MG63 (cell line): ENCODE data around the gene PTPRG. TPM values are rescaled to one million over a fixed set of nuclear protein-coding genes. Genes with fewer than 3 reads are reported as not detected.
"Not testable (repeated sequence)": the region's sequence is repeated elsewhere in the genome, so short reads cannot be mapped to it uniquely, and the experiment has no call there.

ENCODE experiments used
- DNase-seq: peaks from one replicate; pipeline ENCODE4 v3.0.0-alpha.2; 2020
- H3K27me3 ChIP-seq: fragments of 250-450 bp; sonication (Bioruptor Pico); 2 replicates; pipeline ENCODE4 v1.5.1; 2020; ENCODE audit warnings: mild to moderate bottlenecking, moderate library complexity
- H3K36me3 ChIP-seq: fragments of 250-450 bp; sonication (Bioruptor Pico); 2 replicates; pipeline ENCODE4 v1.5.1; 2020; ENCODE audit warnings: mild to moderate bottlenecking, moderate library complexity
- H3K4me3 ChIP-seq: fragments of 250-450 bp; sonication (Bioruptor Pico); 2 replicates; pipeline ENCODE4 v1.5.1; 2020; ENCODE audit warnings: mild to moderate bottlenecking, moderate library complexity
- H3K9me3 ChIP-seq: fragments of 250-450 bp; sonication (Bioruptor Pico); 2 replicates; pipeline ENCODE4 v1.5.1; 2020; ENCODE audit warnings: mild to moderate bottlenecking, moderate library complexity
- total RNA-seq: library from RNA; depleted of rRNA; stranded (reverse); fragments of >200 nt; shearing (Covaris generic); gene quantifications from 2 replicates; pipeline ENCODE4 v1.2.3, GENCODE V29; 2014; ENCODE audit warnings: low replicate concordance

PTPRG gene
- total RNA-seq, 1 experiment from 2014 or later: 3.1 TPM

DNA sequence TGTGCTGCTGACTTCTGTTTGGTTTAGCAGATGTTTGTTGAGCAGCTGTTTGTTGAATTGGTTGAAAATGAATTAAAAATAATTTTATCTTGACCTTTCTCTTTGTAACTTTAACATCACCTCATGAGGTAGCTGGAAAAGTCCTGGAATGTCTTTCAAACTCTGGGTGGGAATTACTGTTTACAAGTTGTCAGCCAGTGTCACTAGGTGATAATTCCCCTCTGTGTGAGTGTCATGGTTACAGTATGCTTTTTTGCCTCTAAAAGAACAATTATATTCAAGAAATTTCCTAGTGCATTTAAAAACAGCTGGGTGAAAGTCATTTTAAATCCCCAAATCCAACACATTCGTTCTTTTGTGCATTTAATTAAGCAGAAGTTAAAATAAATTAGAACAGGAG lies 113.2 kb downstream of the PTPRG start:
- H3K36me3 ChIP-seq: no peaks in the 10 kb centered on the region
- no peaks in the 10 kb centered on the region for H3K27me3 ChIP-seq
- no peak overlapping the region for H3K4me3 ChIP-seq
- no peak for DNase-seq
- no peaks in the 10 kb centered on the region for H3K9me3 ChIP-seq

DNA sequence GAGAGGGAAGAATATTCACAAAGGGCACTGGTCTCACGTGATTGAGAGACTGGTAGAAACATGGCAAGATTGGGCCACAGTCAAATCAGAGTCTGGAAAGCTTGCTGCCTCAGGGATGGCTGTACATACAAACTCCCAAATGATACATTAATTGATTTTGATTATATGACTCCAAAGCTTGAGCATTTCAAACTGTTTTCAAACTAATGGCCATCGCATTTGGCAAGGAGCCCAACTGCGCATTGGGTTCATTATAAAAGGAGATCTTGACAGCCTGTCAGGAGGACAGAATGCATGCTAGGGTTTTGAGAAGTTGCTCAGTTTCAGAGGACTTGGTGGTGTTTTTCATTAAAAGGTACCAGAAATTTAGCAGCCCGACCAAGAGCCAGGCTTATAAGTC lies 117.7 kb downstream of the PTPRG start:
- DNase-seq: no peak
- H3K4me3 ChIP-seq: no peak overlapping the region
- H3K9me3 ChIP-seq: no peaks in the 10 kb centered on the region
- no peaks in the 10 kb centered on the region for H3K27me3 ChIP-seq
- H3K36me3 ChIP-seq: no peaks in the 10 kb centered on the region

DNA sequence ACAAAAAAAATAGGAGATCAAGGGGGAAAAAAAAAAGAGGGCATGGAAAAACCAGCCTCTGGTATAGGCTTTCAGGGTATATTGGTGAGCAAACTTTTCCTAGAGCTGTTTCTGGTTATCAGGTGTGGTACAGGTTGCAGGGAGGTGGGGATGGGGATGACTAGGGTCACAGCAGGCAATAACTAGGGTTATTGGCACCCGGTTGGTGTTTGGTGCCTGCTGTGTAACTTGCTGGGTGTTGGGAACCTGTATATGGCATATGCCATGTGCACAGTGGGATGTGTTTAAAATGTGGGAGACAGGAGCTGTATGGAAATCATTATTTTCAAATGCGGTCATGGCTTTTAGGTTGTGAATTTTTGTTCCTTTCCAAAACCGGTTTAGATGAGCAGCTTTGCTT lies 119.2 kb downstream of the PTPRG start:
- Histone ChIP-seq H3K27me3 (no peaks in the 10 kb centered on the region), H3K36me3 (no peaks in the 10 kb centered on the region), H3K4me3 (no peak overlapping the region), H3K9me3 (no peaks in the 10 kb centered on the region)
- no peak for DNase-seq

DNA sequence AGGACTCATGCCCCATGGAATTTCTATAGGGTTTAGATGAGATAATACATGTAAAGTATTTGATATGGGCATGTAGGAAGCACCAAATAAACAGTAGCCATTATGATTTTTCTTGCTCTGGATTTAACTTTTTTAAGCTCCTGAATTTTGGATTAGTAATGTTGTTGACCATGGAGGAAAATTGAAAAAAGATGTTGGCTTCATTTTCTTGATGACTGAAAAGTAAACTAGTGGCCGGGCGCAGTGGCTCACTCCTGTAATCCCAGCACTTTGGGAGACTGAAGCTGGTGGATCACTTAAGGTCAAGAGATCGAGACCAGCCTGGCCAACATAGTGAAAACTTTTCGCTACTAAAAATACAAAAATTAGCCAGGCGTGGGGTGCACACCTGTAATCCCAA lies 120.3 kb downstream of the PTPRG start:
- Histone ChIP-seq H3K9me3 (no peaks in the 10 kb centered on the region), H3K4me3 (no peak overlapping the region), H3K27me3 (no peaks in the 10 kb centered on the region), H3K36me3 (no peaks in the 10 kb centered on the region)
- DNase-seq: no peak

DNA sequence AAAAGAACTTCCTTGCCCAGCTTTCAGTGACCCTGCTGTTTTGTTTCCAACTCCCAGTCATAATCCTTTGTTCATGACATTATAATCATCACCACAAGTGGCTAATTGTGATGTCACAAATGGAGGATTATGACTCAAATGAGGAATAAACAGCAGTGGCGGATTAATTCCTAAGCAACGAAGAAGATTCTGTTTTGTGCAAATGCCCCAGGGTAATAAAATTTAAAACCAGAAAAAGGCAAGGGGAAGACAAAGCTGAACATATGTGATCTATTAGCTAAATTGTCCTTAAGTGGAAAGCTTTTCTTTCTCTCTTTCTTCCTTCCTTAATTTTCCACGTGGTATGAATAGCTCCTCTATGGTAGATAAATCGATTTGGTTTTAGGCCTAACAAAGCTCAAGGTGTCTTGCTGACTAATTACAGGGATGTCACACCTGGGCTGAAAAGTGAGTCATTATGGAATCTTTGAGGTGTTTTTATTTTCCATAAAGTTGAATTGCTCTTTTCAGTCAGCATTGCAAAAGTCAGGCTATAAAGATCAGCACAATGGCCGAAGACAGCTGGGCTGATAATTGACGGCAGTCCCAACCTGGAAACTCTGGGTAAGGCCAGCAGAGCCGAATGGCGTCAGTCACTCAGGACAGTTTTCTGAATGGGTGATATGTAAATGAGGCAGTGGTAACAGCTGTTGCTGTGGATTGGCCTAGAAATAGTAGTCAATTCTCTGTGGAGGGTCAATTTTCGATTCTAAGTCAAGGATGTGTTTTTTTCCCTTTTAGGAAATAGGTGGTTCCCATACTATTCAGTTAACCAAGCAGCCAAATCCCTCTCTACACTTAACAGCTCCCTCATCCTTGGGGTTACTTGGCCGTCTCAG lies 121.5 kb downstream of the PTPRG start:
- H3K9me3 ChIP-seq: no peaks in the 10 kb centered on the region
- H3K27me3 ChIP-seq: no peaks in the 10 kb centered on the region
- H3K36me3 ChIP-seq: no peaks in the 10 kb centered on the region
- no peak for DNase-seq
- no peak overlapping the region for H3K4me3 ChIP-seq

DNA sequence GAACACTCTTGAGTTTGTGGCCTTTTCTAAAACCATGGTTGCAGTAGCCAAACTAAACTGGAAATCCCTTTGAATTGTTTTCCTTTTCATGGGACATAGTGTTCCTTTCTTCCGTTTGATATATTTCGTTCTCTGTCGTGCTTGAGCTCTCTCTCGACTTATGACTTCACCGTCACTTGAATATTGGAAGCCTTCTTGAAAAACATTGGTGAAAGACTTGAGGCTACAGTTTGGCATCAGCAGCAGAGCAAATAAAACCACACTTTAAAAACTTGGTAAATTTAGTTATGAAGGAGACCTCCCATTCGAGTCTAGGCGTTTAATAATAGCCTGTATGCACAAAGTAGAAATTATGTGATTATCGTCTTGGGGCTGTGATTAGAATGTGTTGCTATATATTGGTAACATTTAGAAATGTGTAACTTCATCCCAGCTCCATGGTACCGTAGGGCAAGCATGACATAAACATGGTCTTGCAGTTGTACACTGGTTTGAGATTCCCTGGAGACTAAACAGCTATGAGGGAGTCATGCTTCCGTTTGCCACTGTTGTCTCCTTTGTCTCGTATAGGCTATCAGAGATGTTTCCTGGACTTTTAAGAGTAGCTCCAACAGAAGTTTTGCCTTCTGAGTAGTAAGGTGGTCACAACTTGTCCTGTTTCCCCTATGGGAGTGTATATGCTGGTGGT lies 122.3 kb downstream of the PTPRG start:
- Histone ChIP-seq H3K27me3 (no peaks in the 10 kb centered on the region), H3K36me3 (no peaks in the 10 kb centered on the region), H3K9me3 (no peaks in the 10 kb centered on the region), H3K4me3 (no peak overlapping the region)
- DNase-seq: no peak

DNA sequence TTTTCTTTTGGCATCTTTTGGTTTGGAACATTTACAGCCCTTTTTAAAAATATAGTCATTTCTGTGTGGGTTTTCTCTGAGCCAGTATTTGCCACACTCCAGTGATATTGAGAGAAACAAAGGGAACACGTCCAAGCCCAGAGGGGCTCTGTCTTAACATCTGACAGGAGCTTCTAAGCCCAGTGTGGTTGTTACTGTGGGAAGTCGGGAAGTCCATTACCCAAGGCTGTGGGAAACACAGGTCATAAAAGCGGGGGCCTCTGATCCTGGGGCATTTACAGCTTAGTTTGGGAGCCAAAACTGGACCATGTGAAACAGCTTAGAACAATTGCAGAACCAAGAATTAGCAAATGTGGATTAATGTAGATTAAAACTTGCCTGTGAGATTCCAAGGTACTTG lies 123.0 kb downstream of the PTPRG start:
- no peak overlapping the region for H3K4me3 ChIP-seq
- H3K9me3 ChIP-seq: no peaks in the 10 kb centered on the region
- no peaks in the 10 kb centered on the region for H3K36me3 ChIP-seq
- no peaks in the 10 kb centered on the region for H3K27me3 ChIP-seq
- DNase-seq: no peak

DNA sequence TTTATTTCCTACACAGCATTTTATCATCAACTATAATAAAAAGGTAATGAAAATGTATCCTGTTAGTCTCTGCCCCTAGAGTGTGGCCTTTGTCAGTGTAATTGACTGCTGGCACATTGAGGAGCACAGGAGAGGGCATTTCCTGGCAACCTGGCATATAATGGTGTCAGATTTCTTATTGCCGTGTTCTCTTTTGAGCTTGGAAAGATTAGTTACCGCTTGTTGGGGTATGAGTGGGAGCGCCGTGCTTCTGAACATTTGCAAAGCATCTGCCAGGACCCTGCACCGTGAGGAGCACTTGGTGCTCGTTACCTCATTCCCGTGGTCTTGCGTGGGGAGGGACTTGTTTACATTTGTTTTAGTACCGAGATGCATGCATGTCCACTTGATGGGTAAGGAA lies 124.4 kb downstream of the PTPRG start:
- no peaks in the 10 kb centered on the region for H3K9me3 ChIP-seq
- H3K4me3 ChIP-seq: no peak overlapping the region
- no peaks in the 10 kb centered on the region for H3K27me3 ChIP-seq
- no peak for DNase-seq
- H3K36me3 ChIP-seq: no peaks in the 10 kb centered on the region

DNA sequence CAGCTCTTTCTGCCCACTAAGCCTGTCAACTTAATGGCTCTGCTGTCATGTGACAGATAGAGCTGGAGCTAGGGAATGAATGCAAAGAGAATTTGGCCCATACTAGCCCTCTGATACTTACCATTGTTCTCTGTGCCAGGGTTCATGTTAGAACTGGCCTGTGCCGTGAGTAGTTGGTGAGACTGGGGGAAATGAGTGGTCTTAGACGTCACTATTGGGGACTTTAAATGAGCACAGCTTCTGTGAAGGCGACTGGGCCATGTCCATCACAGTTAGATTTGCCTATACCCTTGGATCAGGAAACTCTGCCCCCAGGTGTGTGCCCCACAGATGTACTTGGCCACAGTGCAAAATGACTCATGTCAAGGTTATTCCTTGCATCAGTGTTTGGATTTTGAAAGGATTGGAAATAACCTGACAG lies 124.9 kb downstream of the PTPRG start:
- Histone ChIP-seq H3K9me3 (no peaks in the 10 kb centered on the region), H3K4me3 (no peak overlapping the region)

DNA sequence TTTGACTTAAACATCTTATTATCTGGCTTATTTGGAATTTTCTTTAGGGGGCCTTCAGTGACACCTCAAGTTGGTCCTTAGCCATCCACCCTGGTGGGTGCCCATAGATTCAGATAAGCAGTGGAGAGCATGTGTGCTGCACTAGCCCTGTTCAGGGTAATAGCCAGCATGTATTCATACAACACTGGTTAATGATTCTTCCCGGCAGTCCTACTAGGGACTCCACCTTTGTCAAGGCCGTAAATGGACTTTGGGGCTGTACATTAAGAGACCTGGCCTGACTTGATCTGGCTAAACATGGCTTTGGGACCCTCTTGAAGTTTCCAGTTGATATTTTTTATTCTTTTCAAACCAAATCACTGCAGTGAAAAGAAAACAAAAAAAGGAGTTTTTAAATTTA lies 125.8 kb downstream of the PTPRG start:
- H3K4me3 ChIP-seq: no peak overlapping the region
- no peaks in the 10 kb centered on the region for H3K9me3 ChIP-seq
- no peaks in the 10 kb centered on the region for H3K36me3 ChIP-seq
- DNase-seq: no peak
- H3K27me3 ChIP-seq: no peaks in the 10 kb centered on the region

More for the DNA sequence above, 124.9 kb downstream of the PTPRG start:
- no peaks in the 10 kb centered on the region for H3K36me3 ChIP-seq
- no peaks in the 10 kb centered on the region for H3K27me3 ChIP-seq
- no peak for DNase-seq

DNA sequence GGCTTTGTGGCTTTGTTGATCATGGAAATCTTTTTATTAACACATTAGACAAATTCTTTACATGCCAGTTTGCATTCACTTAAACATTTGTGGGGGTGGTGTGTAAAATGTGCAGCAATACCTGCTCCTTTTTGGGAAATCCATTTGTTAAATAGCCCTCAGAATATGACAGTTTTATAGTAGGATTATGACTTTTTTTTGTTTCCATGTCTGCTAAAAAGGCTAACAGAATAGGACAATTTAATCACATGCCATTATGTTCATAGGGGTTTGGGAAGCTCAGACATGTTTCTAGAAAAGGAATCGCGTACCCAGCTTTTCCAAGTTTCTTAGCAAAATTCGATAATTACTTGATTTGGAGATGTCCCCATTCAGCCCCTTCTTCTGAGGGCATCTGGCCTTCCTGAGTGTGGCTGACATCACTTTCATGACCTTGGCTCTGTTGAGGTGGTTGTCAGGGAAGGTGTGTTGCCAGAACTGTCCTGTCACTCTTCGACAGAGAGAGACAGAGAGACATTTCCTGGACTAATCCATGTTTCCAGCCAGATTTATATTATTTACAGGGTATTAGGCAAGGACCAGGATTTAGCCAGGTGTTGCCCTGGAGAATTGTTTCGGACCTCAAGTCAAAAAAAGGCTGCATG lies 126.4 kb downstream of the PTPRG start:
- H3K36me3 ChIP-seq: no peaks in the 10 kb centered on the region
- no peak overlapping the region for H3K4me3 ChIP-seq
- H3K9me3 ChIP-seq: no peaks in the 10 kb centered on the region
- no peak for DNase-seq
- H3K27me3 ChIP-seq: no peaks in the 10 kb centered on the region

DNA sequence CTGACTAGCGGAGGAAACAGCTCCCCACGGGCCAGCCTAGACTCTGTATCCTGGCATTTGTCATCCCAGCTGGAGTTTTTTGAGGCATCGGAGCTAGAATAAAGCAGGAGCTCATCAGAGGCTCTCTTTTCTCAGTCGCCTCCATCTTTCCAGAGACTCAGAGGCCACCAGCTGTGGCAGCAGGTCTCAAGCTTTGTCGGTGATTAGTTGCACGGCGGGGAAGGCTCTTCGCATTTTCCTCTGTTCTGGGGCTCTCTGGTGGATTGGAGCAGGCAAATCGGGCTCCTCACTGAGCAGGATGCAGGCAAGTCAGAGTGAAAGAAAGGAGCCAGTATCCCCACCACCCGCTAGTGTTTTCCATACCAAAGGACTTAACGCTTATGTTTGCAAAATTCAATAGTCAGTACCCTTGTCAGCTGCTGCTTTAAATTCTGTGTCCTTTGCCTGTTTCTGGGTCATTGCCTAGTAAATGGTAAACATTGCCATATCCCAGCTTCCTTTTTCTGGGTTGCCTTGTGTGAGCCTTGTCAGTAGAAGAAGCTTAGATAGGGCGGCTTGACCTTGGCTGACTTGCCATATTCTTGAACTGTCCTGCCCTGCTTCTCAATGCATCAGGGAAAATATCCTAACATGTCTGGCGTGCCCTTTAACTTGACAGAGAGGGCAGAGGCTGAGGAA lies 127.1 kb downstream of the PTPRG start:
- Histone ChIP-seq H3K36me3 (no peaks in the 10 kb centered on the region), H3K4me3 (no peak overlapping the region), H3K9me3 (no peaks in the 10 kb centered on the region), H3K27me3 (no peaks in the 10 kb centered on the region)
- no peak for DNase-seq

DNA sequence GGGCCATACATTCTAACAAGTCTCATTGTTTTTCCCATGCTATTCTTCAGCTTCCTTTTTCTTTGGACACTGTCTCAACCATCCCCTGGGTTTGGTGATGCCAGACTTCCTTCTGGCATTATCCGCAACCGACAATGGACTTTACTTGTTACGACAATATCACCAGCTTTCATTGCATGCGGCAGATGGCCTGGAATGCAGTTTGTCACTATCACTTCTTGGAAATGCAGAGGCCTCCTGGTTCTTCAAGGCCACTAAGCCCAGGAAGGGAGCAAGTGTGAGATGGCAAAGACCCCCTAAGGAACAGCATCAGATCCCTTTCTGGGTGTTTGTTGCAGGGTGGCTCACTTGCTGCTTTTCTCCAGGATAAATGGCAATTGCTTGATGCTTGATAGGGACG lies 128.6 kb downstream of the PTPRG start:
- H3K27me3 ChIP-seq: no peaks in the 10 kb centered on the region

DNA sequence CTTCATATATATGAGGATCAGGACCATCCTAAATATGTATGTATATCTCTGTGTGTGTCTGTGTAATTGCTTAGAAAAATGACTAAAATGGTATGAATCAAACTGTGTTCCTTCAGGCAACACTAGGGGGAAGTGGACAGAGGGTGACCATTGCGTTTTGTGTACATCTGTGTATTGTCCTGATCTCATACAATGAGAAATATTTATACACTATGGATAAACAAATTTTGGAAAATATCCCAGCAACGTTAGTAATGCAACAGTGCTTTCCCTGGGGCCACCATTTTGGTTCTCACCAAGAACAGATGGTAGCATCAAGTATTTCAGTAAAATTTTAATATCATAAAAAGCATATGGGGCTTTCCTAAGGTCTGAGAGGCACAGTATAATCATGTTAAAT lies 130.1 kb downstream of the PTPRG start:
- no peaks in the 10 kb centered on the region for H3K9me3 ChIP-seq
- no peaks in the 10 kb centered on the region for H3K27me3 ChIP-seq
- no peak overlapping the region for H3K4me3 ChIP-seq
- no peak for DNase-seq
- no peaks in the 10 kb centered on the region for H3K36me3 ChIP-seq

More for the DNA sequence above, 128.6 kb downstream of the PTPRG start:
- Histone ChIP-seq H3K9me3 (no peaks in the 10 kb centered on the region), H3K36me3 (no peaks in the 10 kb centered on the region), H3K4me3 (no peak overlapping the region)
- DNase-seq: no peak

DNA sequence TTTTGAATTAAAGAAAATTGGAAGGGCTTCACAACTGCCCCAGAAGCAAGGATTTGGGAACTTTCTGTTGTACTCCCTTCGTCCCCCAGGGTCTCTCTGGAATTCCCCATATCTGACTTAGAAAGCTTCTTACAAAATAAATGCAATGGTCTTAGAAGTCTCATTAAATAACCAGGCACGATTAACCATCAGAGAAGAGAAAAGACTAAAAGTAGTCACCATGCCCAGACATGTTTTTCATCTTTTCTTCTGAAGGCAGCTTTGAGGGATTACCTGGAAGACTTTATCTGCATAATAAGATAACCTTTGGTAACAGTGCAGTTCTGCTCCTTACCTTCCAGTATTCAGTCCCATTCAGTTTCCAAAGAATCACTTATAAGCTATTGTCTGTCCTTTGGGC lies 135.9 kb downstream of the PTPRG start:
- Histone ChIP-seq H3K27me3 (no peaks in the 10 kb centered on the region), H3K4me3 (no peak overlapping the region), H3K36me3 (no peaks in the 10 kb centered on the region), H3K9me3 (no peaks in the 10 kb centered on the region)
- DNase-seq: no peak

DNA sequence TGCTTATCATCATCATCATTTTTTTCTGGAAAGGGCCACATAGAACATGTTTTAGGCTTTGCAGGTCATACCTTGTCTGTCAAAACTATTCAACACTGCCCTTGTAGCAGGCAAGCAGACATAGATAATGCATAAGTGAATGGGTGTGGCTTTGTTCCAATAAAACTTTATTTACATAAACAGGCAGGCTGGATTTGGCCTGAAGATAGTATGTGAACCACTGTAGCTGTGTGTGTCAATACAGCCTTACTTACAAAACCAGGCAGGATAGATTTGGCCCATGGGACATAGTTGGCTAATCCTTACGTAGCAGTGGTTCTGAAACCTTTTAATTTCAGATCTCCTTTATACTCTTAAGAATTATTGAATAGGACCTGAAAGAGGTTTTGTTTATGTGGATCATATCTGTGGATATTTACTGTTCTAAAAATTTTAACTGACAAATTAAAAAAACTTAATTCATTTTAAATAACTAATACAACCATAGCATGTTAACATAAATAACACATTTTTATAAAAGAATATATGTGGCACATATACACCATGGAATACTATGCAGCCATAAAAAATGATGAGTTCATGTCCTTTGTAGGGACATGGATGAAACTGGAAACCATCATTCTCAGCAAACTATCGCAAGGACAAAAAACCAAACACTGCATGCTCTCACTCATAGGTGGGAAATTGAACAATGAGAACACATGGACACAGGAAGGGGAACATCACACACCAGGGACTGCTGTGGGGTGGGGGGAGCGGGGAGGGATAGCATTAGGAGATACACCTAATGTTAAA lies 137.1 kb downstream of the PTPRG start:
- H3K4me3 ChIP-seq, H3K9me3 ChIP-seq, H3K27me3 ChIP-seq, H3K36me3 ChIP-seq, DNase-seq: not testable (repeated sequence)
